ENCODE results near the gene TRNAU1AP. TPM values are rescaled to one million over a fixed set of nuclear protein-coding genes. Genes with fewer than 3 reads are reported as not detected.
"Not testable (repeated sequence)": the region's sequence is repeated elsewhere in the genome, so short reads cannot be mapped to it uniquely, and the experiment has no call there.

TRNAU1AP gene
- total and polyA plus RNA-seq, 2 experiments from 2014 or later: 17.4 to 19.1 TPM

GRCh38 chr1:28580722-28581530 is 28.0 kb downstream of the TRNAU1AP start:
- H3K9me2 ChIP-seq (replicated peaks; ENCODE audit: insufficient read depth): no peaks in the 10 kb centered on the region

GRCh38 chr1:28581531-28582247 is 28.8 kb downstream of the TRNAU1AP start:
- Histone ChIP-seq H3K4me2 (peak overlapping the region; percentile 93), H3K9me3 (ENCODE audit: low read depth) (no peaks in the 10 kb centered on the region), H3K4me1 (ENCODE audit: insufficient read depth) (peaks cover 19% of the 10 kb centered on the region), H2AFZ (peak overlapping the region; percentile 90), H3K36me3 (replicated peaks; ENCODE audit: insufficient read depth, low read depth) (no peaks in the 10 kb centered on the region), H4K20me1 (ENCODE audit: insufficient read depth, poor library complexity, severe bottlenecking) (peaks cover 34% of the 10 kb centered on the region), H3K4me3 (peak overlapping the region; percentile 97), H3K79me2 (peaks cover 27% of the 10 kb centered on the region), H3K27ac (peak overlapping the region; percentile 87), H3K27me3 (no peaks in the 10 kb centered on the region), H3K9me2 (replicated peaks; ENCODE audit: insufficient read depth) (no peaks in the 10 kb centered on the region)
- TF ChIP-seq CTCF (IDR thresholded peaks at IDR 0.05; ENCODE audit: poor library complexity) (no peak), EZH2phosphoT487 (IDR thresholded peaks at IDR 0.05; ENCODE audit: low read depth, severe bottlenecking, unreplicated experiment) (no peak), EZH2 (IDR thresholded peaks at IDR 0.05; ENCODE audit: borderline replicate concordance) (no peak)
- peak; percentile 97 for DNase-seq (ENCODE audit: low spot score)
- 1% methylated on average over 68 of the region's 75 CpGs for WGBS (ENCODE audit: low lambda C conversion rate, missing lambda C conversion rate)

More at GRCh38 chr1:28580722-28581530, 28.0 kb downstream of the TRNAU1AP start:
- no peaks in the 10 kb centered on the region for H3K27me3 ChIP-seq
- peak overlapping the region; percentile 97 for H3K4me3 ChIP-seq
- peaks cover 19% of the 10 kb centered on the region for H3K4me1 ChIP-seq (ENCODE audit: insufficient read depth)
- no peaks in the 10 kb centered on the region for H3K36me3 ChIP-seq (replicated peaks; ENCODE audit: insufficient read depth, low read depth)
- H3K9me3 ChIP-seq (ENCODE audit: low read depth): no peaks in the 10 kb centered on the region
- TF ChIP-seq EZH2 (IDR thresholded peaks at IDR 0.05; ENCODE audit: borderline replicate concordance) (no peak), CTCF (IDR thresholded peaks at IDR 0.05; ENCODE audit: poor library complexity) (no peak), EZH2phosphoT487 (IDR thresholded peaks at IDR 0.05; ENCODE audit: low read depth, severe bottlenecking, unreplicated experiment) (no peak)
- H3K4me2 ChIP-seq: peak overlapping the region; percentile 93
- WGBS (ENCODE audit: low lambda C conversion rate, missing lambda C conversion rate): under 1% methylated on average over 25 of the region's 26 CpGs
- DNase-seq (ENCODE audit: low spot score): peak; percentile 50
- peaks cover 27% of the 10 kb centered on the region for H3K79me2 ChIP-seq
- H2AFZ ChIP-seq: no peak overlapping the region
- peak overlapping the region; percentile 87 for H3K27ac ChIP-seq
- peaks cover 34% of the 10 kb centered on the region for H4K20me1 ChIP-seq (ENCODE audit: insufficient read depth, poor library complexity, severe bottlenecking)

- H3K79me2 ChIP-seq: peaks cover 27% of the 10 kb centered on the region
- peak overlapping the region; percentile 97 for H3K4me3 ChIP-seq
- H2AFZ ChIP-seq: peak overlapping the region; percentile 90
- peaks cover 34% of the 10 kb centered on the region for H4K20me1 ChIP-seq (ENCODE audit: insufficient read depth, poor library complexity, severe bottlenecking)
- H3K9me3 ChIP-seq (ENCODE audit: low read depth): no peaks in the 10 kb centered on the region
- no peaks in the 10 kb centered on the region for H3K36me3 ChIP-seq (replicated peaks; ENCODE audit: insufficient read depth, low read depth)
- H3K4me2 ChIP-seq: peak overlapping the region; percentile 93
- no peaks in the 10 kb centered on the region for H3K9me2 ChIP-seq (replicated peaks; ENCODE audit: insufficient read depth)
- WGBS (ENCODE audit: low lambda C conversion rate, missing lambda C conversion rate): 8% methylated on average over 10 of the region's 10 CpGs
- no peaks in the 10 kb centered on the region for H3K27me3 ChIP-seq
- TF ChIP-seq CTCF (IDR thresholded peaks at IDR 0.05; ENCODE audit: poor library complexity) (no peak), EZH2phosphoT487 (IDR thresholded peaks at IDR 0.05; ENCODE audit: low read depth, severe bottlenecking, unreplicated experiment) (no peak), EZH2 (IDR thresholded peaks at IDR 0.05; ENCODE audit: borderline replicate concordance) (no peak)
- peak overlapping the region; percentile 87 for H3K27ac ChIP-seq
- peaks cover 19% of the 10 kb centered on the region for H3K4me1 ChIP-seq (ENCODE audit: insufficient read depth)
- DNase-seq (ENCODE audit: low spot score): no peak
Observed at GRCh38 chr1:28582248-28582615, 29.3 kb downstream of the TRNAU1AP start.

GRCh38 chr1:28586585-28587391 is 33.9 kb downstream of the TRNAU1AP start:
- not testable (repeated sequence) for H3K27ac ChIP-seq; H3K9me3 ChIP-seq (ENCODE audit: low read depth); H3K36me3 ChIP-seq (replicated peaks; ENCODE audit: insufficient read depth, low read depth); H3K4me1 ChIP-seq (ENCODE audit: insufficient read depth); H3K27me3 ChIP-seq; H3K4me3 ChIP-seq; H4K20me1 ChIP-seq (ENCODE audit: insufficient read depth, poor library complexity, severe bottlenecking); H3K79me2 ChIP-seq; H3K9me2 ChIP-seq (replicated peaks; ENCODE audit: insufficient read depth); DNase-seq (ENCODE audit: low spot score); H2AFZ ChIP-seq; H3K4me2 ChIP-seq
- 91% methylated on average over 19 of the region's 19 CpGs for WGBS (ENCODE audit: low lambda C conversion rate, missing lambda C conversion rate)

All from hepatocyte (in vitro differentiated cells).